Amygdala (tissue), 56 donors: Measurements from ENCODE around the gene COL9A2.

Source experiments
- DNase-seq, 56 donors: peaks; one replicate each; lab custom pipeline; 2025; lab: John Stamatoyannopoulos, UW

Gene COL9A2

GRCh38 chr1:40318970-40319621 is 2.0 kb upstream of the COL9A2 start:
- no peak for DNase-seq

DNA sequence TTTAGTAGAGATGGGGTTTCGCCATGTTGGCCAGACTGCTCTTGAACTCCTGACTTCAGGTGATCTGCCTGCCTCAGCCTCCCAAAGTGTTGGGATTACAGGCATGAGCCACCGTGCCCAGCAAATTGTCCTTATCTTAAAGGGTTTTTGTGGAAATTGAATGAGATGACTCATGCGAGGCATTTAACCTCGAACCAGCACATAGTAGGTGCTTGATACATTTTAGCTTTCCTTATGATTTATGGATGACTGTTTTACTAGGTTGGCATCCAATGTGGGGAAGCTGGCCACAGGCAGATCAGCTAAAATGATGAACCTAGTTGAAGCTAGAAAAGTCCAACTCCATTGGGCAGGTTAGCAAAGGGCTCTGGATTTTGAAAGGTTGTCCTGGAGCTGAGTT is 1.4 kb upstream of the COL9A2 start:
- no peak for DNase-seq

- DNase-seq, result peak in 6 of 56 donors; percentile 15 to 44 (median 32)
Observed at GRCh38 chr1:40317394-40318074, 448 bp upstream of the COL9A2 start.

DNA sequence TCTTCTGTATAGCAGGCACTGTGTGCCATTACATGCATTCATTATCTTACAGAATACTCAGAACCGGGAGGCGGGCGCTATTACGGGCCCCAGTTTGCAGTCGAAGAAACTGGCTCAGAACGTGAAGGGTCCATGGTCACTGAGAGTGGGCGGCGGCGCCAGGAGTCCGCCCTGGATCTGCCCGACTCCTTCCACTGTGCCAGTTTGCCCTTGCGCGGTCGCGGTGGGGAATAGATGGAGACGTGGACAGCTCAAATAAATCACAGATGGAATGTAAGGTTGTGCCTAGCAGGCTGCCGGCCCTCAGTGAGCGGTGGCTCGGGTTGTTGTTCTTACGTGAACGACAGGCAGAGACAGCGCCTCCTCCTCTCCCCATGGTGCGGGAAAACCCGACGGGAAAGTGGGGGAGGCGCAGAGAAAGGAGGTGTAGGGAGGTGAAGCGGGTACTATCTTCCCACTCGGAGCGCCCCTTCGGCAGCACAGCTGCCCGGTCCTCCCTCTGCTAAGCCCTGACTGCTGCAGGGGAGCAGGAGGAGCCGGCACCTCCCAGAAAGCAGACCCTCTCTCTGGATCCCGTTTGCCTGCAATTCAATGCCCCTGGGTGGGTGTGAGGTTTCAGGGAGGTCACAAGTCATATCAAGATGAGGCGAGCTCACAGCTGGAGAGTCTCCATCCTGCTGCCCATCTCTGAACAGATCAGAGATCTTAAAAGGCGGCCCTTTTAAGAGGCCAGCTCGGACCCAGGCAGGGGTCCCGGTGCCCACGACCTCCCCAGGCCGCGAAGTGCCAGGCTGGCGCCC is 1.1 kb downstream of the COL9A2 start:
- peak in 23 of 56 donors; percentile 17 to 85 (median 55) for DNase-seq

- peak; percentile 48 to 94 (median 85) for DNase-seq
Observed at GRCh38 chr1:40315239-40315794, 1.8 kb downstream of the COL9A2 start.

DNA sequence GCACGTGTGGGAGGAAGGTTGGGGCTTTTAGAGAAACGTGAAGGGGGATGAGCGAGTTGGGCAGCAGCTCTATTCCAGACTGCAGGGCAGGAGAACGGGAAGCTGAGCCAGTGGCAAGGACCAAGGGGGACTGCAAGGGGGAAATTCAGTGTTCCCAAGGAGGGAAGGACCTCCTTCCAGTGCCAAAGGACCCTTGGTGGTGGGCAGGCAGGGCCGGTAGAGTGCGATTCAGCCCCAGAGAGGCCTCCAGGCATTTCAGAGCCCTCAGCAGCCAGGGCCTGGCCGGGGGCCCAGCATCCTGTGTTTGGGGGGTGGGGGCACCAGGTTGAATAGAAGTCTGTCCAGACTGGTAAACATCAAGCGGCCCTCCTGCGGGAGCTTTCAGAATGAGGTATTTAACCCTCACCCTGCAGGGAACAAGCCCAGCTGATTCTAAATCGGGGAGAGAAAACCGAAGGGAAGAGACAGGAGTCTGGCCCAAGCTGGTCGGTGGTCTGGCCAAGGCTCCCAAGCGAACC is 2.3 kb downstream of the COL9A2 start:
- peak in 21 of 56 donors; percentile 45 to 81 (median 59) for DNase-seq

DNA sequence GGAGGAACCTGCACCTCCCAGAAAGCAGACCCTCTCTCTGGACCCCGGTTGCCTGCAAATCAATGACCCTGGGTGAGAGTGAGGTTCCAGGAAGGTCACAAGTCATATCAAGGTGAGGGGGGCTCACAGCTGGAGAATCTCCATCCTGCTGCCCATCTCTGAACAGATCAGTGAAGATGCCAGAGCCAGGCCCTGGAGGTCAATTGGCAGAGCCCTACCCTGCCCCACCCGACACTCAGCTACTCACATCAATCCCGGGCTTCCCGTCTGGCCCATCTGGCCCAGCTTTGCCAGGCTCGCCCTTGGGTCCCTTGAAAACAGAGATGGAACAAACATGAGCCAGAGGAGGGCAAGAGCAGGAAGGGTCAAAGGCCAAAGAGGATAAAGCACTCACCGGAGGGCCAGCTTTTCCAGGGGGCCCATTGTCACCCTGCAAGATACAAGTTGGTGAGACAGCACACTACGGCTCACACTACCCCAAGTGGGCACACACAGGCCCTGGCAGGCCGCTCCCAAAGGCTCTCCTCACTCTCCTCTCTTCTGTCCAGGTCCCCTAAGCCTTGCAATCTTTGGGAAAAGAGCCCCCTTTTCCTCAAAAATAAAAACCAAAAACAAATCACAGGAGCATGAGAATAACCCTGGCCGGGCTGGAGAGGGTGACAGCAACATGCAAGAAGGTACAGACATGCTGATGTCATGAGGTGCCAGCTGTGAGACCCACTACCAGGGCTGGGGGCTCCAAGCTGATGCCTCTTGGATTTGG is 2.9 kb downstream of the COL9A2 start:
- DNase-seq, result no peak

GRCh38 chr1:40313329-40313957 is 3.6 kb downstream of the COL9A2 start:
- no peak for DNase-seq

DNA sequence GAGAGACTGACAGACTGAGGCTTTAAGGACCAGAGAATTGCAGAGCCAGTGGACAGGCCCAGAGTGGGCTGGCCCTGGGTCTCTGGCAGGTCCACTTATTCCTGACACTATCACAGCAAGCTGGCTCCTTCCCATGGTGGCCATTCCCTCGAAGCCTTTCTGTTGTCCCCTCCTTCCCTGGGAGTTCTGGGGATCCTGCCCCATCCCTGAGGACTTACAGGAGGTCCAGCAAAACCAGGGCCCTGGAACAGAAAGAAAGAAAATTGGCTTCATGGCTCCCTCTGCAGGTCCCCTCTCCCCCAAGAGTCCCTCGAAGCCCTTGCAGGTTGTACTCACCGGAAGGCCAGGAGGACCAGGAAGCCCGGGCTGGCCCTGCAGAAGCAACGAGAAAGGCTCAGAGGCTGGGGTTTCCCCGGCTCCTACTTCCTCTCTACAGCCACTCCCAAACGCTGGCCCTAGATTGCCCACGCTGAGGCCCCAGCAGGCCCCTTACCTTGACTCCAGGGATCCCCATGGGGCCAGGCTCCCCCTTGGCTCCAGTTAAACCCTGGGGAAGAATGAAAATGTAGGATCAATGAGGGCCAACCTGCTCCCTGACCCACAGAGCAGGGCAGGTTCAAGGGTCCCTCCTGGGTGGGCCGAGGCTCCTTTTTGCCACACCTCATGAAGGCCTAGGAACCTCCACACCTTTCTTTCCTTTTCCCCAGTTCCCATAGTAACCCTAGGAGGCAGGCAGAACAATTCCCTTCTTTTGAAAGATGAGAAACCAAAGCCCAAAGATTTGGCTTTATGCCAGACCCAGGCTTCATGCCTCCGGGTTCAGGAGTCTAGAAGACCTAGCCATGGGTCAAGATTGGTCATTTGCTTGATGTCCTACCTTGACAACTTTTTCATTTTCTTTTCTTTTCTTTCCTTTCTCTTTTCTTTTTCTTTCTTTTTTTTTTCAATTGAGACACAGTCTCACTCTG is 4.6 kb downstream of the COL9A2 start:
- peak in 8 of 56 donors; percentile 6 to 40 (median 20) for DNase-seq

DNA sequence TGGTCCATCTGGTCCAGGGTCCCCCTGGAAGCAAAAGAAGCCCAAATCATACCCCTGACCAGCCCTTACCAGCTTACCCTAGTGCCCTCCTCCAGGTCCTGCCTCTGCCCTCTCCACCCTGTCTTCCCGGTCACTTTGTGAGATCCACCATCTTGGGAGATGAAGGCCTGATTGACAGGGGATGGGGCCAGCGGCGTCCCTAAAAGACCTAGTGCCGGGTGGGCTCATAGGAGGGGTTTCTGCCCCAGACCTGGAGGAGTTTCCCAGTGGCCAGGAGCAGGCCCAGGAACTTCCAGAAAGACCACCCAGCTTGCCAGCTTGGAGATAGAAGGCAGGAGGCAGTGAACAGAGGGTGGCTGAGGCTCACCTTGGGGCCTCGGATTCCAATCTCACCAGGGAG is 5.4 kb downstream of the COL9A2 start:
- DNase-seq, result no peak

GRCh38 chr1:40310983-40311642 is 6.0 kb downstream of the COL9A2 start:
- DNase-seq, result no peak

DNA sequence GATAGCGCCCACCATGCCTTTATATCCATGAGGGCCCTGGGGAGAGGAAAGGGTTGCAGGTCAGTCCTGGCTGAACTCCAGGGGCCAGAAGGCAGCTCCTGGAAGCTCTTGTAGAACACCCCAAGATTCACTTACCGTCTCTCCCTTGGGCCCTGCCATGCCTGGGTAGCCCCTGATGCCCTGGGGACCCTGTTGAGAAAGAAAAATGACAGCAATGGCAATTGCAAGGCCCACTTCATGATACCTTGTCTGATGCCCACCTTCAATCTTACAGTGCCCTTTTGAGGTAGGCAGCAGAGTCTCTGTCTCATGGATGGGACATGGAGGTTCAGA is 7.0 kb downstream of the COL9A2 start:
- DNase-seq, result no peak

GRCh38 chr1:40309374-40310128 is 7.5 kb downstream of the COL9A2 start:
- peak in 29 of 56 donors; percentile 6 to 71 (median 31) for DNase-seq

GRCh38 chr1:40308036-40308727 is 8.9 kb downstream of the COL9A2 start:
- peak in 48 of 56 donors; percentile 10 to 77 (median 52) for DNase-seq

GRCh38 chr1:40307186-40307585 is 9.9 kb downstream of the COL9A2 start:
- DNase-seq, result no peak

GRCh38 chr1:40306296-40306695 is 10.8 kb downstream of the COL9A2 start:
- no peak for DNase-seq

DNA sequence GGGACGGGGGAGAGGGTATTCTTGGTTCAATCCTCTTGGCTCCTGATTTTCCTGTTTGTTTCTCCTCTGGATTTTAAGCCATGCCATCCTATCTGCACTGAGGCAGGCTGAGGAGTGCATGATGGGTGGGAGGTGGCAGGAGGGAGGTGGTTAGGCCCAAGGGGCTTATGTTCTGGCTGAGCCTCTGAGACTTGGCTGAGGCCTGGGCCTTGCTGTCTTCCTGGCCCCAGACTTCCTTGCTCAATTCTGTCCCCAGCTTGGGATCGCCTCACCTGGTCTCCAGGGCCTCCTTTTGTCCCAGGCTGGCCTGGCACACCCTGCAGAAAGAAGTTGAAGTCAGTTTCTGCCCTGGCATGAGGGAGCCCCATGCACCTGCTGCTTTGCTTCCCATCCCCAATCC is 11.2 kb downstream of the COL9A2 start:
- no peak for DNase-seq
